ENCODE results near the gene MBOAT7.
"Not testable (repeated sequence)": the region's sequence is repeated elsewhere in the genome, so short reads cannot be mapped to it uniquely, and the experiment has no call there.

MBOAT7 gene

GRCh38 chr19:54209058-54209810 is 19.9 kb upstream of the MBOAT7 start:
- no peak for DNase-seq (ENCODE audit: low spot score)

DNA sequence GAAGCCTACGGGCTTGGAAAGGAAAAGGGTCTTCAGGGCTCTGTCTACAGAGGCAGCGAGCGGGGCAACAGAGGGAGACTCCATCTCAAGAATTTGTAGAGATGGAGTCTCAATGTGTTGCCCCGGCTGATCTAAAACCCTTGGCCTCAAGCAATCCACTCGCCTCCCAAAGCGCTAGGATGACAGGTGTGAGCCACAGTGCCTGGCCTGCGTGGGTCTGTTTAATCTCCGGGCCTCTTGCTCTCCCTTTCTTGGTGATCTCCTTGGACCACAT is 19.3 kb upstream of the MBOAT7 start:
- DNase-seq (ENCODE audit: low spot score) = no peak

DNA sequence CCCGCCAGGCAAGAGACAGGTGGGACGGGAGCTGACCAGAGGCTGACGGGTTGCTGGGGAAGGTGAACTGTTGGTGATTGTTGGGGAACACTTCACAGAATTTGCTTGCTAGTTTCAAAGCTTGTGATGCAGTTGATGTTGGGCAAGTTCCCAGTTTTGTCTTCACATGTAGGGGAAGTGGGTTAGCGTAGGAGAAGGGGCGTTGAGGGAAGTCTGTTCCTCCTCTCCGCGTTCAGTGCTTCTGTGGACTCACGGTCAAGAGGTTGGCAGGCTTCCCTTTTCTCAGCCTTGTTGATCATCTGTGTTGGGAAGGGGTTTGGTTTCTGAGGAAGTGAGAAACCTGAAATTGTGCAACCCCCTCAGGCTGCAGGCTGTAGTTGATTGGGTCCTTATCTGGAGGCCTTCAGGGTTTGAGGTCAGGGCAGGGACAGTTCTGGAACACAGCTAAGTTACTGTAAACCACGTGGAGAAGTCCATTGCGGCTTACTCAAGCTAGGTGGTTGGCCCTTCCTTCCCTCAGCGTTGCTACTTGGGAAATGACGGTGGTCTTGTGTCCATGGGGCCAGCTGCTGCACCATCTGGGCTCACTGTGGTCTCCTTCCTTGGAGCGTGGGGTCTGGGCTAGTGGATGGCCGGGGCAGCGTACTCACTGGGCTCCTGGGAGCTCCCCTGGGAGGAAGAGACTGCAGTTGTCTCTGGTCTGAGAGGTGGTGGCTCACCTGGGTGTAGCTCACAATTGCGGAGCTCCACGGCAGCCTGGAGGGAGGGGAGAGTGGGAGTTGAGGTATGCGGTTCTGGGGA is 18.8 kb upstream of the MBOAT7 start:
- peak; percentile 53 for DNase-seq (ENCODE audit: low spot score)

GRCh38 chr19:54207676-54207982 is 18.2 kb upstream of the MBOAT7 start:
- no peak for DNase-seq (ENCODE audit: low spot score)

GRCh38 chr19:54207193-54207592 is 17.8 kb upstream of the MBOAT7 start:
- not testable (repeated sequence) for DNase-seq (ENCODE audit: low spot score)

DNA sequence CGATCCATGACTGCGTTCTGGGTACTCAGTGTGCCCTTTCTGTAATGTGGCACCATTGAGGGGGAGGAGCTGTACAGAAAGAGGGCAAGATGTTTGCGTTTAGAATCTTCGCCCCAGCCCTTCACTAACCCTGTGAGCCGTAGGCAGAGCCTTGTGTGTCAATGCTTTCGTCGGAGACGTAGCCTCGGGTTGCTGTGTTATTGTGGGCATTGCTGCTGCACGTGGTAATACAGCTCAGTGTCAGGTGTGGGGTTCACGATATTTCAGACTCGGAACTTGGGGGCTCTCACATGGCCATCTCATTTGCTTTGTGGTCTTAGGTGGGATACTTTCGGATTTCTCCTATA is 17.4 kb upstream of the MBOAT7 start:
- DNase-seq (ENCODE audit: low spot score) = no peak

DNA sequence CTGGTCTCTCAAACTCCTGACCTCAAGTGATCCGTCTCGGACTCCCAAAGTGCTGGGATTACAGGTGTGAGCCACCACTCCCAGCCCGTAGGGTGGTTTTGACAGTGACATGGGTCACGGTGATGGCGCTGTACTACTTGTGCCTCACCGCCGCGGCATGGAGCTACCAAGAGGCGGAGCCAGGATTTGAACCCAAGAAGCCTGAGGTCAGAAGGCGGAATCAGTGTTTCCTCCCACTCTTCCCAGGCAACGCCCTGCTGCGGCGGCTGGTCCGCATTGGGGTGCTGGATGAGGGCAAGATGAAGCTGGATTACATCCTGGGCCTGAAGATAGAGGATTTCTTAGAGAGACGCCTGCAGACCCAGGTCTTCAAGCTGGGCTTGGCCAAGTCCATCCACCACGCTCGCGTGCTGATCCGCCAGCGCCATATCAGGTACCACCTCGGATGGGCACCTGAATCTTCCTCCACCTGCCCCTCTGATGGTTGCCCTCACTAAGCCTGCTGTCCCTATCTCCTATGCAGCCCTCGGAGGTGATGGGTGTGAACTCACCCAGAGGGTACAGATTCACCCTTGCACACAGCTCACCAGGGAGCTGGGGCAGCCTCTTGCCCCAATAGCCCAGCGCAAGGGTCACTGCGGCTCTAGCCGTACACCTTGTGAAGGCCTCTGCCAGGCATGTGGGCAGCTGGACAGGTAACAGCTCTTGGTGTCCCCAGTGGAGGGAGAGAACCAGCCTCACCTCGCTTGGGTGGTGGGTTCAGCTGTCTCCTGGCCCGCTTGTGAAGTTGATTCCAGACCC is 16.9 kb upstream of the MBOAT7 start:
- no peak for DNase-seq (ENCODE audit: low spot score)

DNA sequence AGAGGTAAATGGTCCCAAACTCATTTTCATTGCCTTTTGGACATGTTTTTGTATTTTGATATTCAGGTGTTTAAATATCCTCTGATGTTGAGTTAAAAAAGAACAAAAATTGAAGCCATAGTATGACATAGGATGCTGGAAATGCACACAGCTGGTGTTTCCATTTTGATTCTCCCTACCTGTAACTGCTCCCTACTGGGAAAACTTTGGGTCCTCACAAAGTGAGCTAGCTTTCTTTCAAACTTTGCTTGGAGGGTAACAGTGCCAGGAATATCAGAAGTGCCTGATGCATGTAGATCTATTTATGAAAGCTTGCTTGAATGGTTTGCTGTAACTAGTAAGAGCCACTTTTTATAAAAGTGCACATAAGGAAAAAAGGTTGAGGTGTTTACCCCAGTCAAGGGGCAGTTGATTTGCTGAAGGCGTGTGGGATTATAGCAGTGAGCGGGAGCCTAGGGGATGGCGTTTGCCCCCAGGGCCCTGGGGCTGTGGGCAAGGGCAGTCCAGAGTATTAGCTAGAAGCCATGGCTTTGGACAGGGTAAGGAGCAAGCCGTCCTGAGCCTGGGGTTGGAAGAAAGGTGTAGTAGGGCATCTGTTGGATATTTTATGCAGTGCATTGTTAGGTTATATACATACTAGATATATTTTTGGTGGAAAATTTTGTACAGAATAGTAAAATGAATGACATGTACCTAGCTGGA is 15.5 kb upstream of the MBOAT7 start:
- DNase-seq (ENCODE audit: low spot score) = no peak

DNA sequence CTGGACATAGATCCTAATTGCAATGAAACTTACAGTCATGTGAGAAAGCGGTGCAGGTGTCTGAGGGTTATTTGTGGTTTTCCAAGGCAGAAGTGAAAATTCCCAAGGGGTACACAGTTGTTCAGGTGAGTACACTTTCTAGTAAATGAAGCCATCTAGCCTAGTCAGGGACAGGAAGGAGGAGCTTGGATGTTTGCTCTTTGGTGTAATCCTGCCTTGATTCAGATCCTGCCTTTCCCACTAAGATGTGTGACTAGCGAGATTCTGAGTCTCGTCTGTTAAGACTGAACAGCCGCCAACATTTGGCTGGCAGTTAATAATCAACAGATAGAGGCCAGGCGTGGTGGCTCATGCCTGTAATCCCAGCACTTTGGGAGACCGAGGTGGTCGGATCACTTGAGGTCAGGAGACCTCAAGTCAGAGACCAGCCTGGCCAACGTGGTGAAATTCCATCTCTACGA is 13.8 kb upstream of the MBOAT7 start:
- DNase-seq (ENCODE audit: low spot score) = no peak

GRCh38 chr19:54201980-54202379 is 12.6 kb upstream of the MBOAT7 start:
- no peak for DNase-seq (ENCODE audit: low spot score)

- no peak for DNase-seq (ENCODE audit: low spot score)
Observed at GRCh38 chr19:54201172-54201701, 11.9 kb upstream of the MBOAT7 start.

GRCh38 chr19:54199401-54199800 is 10.0 kb upstream of the MBOAT7 start:
- no peak for DNase-seq (ENCODE audit: low spot score)

DNA sequence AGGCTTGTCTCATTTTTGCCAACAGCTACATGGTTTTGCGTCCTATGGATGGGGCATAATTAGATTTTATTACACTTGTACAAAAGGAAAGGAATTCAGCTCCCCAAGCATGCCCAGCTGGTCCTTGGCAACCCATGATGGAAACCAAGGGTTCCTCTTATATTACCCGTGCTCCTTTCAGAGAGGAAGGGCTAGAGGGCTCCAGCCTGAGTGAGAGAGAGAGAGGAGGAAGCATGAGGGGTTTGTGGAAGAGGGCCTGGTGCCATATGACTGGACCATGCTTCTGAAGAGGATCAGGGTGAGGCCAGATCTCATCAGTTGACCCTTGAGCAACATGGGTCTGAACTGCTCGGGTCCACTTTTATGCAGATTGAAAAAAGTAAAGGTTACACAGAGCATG is 7.7 kb upstream of the MBOAT7 start:
- no peak for DNase-seq (ENCODE audit: low spot score)

DNA sequence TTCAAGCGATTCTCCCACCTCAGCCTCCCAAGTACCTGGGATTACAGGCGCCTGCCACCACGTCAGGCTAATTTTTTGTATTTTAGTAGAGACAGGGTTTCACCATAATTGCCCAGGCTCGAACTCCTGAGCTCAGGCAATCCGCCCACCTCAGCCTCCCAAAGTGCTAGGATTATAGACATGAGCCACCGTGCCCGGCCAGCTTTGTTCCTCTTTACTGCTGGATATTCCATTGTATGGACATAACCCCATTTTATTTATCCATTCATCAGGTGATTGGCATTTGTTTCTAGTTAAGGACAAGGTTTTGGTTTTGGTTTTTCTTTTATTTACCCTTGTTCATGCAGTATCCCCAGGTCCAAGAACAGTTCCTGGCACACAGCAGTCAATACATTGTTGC is 7.2 kb upstream of the MBOAT7 start:
- DNase-seq (ENCODE audit: low spot score) = no peak

DNA sequence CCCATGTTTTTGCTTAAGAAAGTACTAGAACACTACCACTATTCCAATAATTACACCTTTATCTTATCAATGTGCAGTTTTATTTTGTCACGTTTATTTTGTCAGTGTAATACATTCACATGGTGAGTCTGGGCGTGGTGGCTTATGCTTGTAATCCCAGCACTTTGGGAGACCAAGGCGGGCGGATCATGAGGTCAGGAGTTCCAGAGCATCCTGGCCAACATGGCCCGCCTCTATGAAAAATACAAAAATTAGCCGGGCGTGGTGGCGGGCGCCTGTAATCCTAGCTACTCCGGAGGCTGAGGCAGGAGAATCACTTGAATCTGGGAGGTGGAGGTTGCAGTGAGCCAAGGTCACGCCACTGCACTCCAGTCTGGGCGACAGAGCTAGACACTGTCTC is 5.1 kb upstream of the MBOAT7 start:
- not testable (repeated sequence) for DNase-seq (ENCODE audit: low spot score)

- DNase-seq (ENCODE audit: low spot score) = no peak
Observed at GRCh38 chr19:54193011-54193410, 3.6 kb upstream of the MBOAT7 start.

DNA sequence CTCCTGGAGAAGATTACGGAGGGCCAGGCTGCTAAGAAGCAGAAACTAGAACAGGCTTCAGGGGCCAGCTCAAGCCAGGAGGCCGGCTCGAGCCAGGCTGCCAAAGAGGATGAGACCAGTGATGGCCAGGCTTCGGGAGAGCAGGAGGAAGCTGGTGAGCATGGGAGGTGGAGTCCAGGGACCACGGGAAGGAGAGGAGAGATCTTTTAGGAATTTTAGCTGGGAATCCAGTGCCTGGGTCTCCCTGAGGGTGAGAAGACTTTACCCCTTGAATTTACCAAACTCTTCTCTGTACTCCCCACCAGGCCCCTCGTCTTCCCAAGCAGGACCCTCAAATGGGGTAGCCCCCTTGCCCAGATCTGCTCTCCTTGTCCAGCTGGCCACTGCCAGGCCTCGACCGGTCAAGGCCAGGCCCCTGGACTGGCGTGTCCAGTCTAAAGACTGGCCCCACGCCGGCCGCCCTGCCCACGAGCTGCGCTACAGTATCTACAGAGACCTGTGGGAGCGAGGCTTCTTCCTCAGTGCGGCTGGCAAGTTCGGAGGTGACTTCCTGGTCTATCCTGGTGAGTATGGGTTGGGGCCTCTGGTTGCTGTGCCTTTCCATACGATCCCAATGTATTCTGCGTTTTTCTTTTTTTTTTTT is 2.6 kb upstream of the MBOAT7 start:
- no peak for DNase-seq (ENCODE audit: low spot score)

- DNase-seq (ENCODE audit: low spot score) = peak; percentile 69
Observed at GRCh38 chr19:54191011-54191810, 1.8 kb upstream of the MBOAT7 start, which contains the start of gene TSEN34. TSEN34 (plus strand) TSS chr19:54191308; CDS start chr19:54191365, 57 bp downstream.

DNA sequence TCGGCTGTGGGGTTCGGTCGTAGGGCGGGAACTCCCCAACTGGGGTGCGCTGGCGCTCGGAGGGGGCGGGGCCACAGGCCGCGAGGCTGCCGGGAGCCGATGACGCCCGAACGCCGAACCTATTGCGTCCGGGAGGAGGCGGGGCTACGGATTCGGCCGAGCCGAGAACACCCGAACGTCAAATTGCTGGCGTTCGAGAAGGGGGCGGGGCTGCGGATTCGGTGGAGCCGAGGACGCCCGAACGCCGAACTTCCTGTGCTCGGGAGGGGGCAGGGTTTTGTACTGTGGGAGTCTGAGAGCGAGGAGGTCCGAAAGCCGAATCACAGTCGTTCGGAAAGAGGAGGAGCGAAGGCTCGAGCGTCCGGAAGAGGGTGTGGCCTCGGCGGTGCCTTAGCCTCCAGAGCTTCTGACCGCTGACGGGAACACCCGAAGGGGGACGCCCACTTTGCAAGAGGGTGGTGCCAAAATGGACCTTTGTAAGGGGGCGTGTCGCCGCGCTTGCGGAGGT is 1.2 kb upstream of the MBOAT7 start:
- DNase-seq (ENCODE audit: low spot score) = peak; percentile 81

DNA sequence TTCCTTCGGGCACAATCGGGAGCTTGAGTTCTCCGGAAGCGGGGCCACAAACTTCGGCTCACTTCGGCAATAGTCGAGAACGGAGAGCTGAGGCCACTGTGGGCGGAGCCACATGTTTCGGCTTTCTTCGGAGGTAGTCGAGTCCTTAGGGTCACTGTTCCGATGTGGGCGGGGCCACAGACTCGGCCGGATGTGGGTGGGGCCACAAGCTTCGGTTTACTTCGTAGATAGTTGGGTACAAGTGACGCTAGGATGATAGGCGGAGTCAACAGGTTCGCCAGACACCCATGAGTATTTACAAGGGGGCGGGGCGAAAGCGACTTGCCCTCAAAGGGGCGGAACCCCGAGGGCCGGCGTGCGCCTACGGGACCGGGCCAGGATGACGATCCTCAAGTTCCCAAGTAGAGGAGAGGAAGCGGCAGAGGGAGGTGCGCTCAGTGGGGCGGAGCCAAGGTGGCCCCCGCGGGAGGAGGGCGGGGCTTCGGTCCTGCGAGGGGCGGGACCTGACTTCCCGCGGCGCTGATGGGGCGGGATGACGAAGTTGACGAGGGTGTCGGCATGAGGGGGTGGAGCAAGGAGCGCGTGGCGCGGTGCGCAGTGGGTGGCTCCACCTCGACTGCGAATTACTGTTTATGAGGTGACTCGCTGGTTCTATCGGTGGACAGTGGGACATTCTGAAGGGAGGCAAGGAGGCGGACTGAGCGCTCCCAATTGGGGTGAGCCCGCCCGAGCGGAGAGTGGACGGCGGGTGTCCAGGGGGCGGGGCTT is 539 bp upstream of the MBOAT7 start:
- DNase-seq (ENCODE audit: low spot score) = peak; percentile 89

Data from HuH-7 (cell line).